Ovary (tissue), 3 donors: ENCODE results near the gene IFITM1.

Experiments
- CTCF ChIP-seq, 3 donors: fragments of 450-650 bp in 2 of 3; fragments of 200-600 bp in 1 of 3; IDR thresholded peaks; one replicate each; pipeline versions ENCODE4 v1.5.1 to v1.8.0; 2016 to 2022; ENCODE audit warnings: antibody characterized with exemption in 3 of 3, mild to moderate bottlenecking in 1 of 3
- EP300 ChIP-seq: sonication (generic); formaldehyde crosslinking; IDR thresholded peaks from one replicate; pipeline ENCODE4 v1.6.1; 2017; ENCODE audit warnings: antibody characterized with exemption
- donor health status: DM: no; HTN: no; CAD: no.

GRCh38 chr11:283405-284104, 30.3 kb upstream of the IFITM1 start:
- TF ChIP-seq CTCF (IDR thresholded peaks at IDR 0.05), result no peak
- no peak for TF ChIP-seq EP300
